OCI-LY1 (cell line): ENCODE results near the gene DOCK2.

Source experiments
- CTCF ChIP-seq: fragments of 200-600 bp; sonication (generic), shearing (Covaris generic); IDR thresholded peaks from 2 replicates; pipeline ENCODE4 v1.5.1; 2017; ENCODE audit warnings: mild to moderate bottlenecking, antibody characterized with exemption, low read length, moderate library complexity, mixed read lengths
- EZH2 ChIP-seq: fragments of 200-600 bp; sonication (generic), shearing (Covaris generic); IDR thresholded peaks from 2 replicates; pipeline ENCODE4 v1.8.0; 2017; ENCODE audit warnings: borderline replicate concordance, mixed run types, mild to moderate bottlenecking, antibody characterized with exemption, low read length, moderate library complexity, mixed read lengths

- no peak for TF ChIP-seq CTCF
- no peak for TF ChIP-seq EZH2
Observed at GRCh38 chr5:169811680-169812079, 174.6 kb downstream of the DOCK2 start.
